HCT116 (cell line): Measurements from ENCODE around the gene CBFA2T3.
"Not testable (repeated sequence)": the region's sequence is repeated elsewhere in the genome, so short reads cannot be mapped to it uniquely, and the experiment has no call there.

Experiments used
- CEBPB ChIP-seq: IDR thresholded peaks from 2 replicates; pipeline ENCODE4 v1.6.1; 2012; ENCODE audit warnings: low read depth
- EZH2 ChIP-seq: fragments of 200-600 bp; sonication (generic); IDR thresholded peaks from 2 replicates; pipeline ENCODE4 v1.6.1; 2017; ENCODE audit warnings: antibody characterized with exemption, mixed run types
- POLR2A ChIP-seq: IDR thresholded peaks from 2 replicates; pipeline ENCODE4 v1.7.0; 2011; ENCODE audit warnings: borderline replicate concordance; ENCODE audit not compliant: insufficient read depth, insufficient read length; ENCODE audit errors: extremely low read depth
- POLR2AphosphoS5 ChIP-seq: IDR thresholded peaks from 2 replicates; pipeline ENCODE4 v1.6.1; 2011; ENCODE audit warnings: mild to moderate bottlenecking, low read depth, low read length, moderate library complexity
- SIN3A ChIP-seq: IDR thresholded peaks from 2 replicates; pipeline ENCODE4 v1.6.1; 2012; ENCODE audit warnings: low read depth
- SRF ChIP-seq: IDR thresholded peaks from 2 replicates; pipeline ENCODE4 v1.6.1; 2012; ENCODE audit warnings: low read depth
- TCF7L2 ChIP-seq: IDR thresholded peaks from 2 replicates; pipeline ENCODE4 v1.7.0; 2011; ENCODE audit warnings: borderline replicate concordance, inconsistent platforms; ENCODE audit not compliant: insufficient read depth, insufficient read length; ENCODE audit errors: extremely low read depth
- YY1 ChIP-seq: IDR thresholded peaks from 2 replicates; pipeline ENCODE4 v1.6.1; 2011; ENCODE audit warnings: low read length, low read depth, moderate library complexity, mild to moderate bottlenecking; ENCODE audit not compliant: insufficient replicate concordance; ENCODE audit errors: extremely low read depth
- TF ChIP-seq, protein P1 (sequence below): IDR thresholded peaks from 2 replicates; pipeline ENCODE4 v1.6.1; 2012
- TF ChIP-seq, protein P2 (sequence below), 3 experiments: fragments of 200-600 bp in 1 of 3; sonication (generic) in 1 of 3; IDR thresholded peaks in 2 of 3; conservative IDR thresholded peaks in 1 of 3; 2 replicates each; pipeline ENCODE4 v1.5.1; 2012 to 2017; ENCODE audit warnings: low read depth in 2 of 3, low read length in 2 of 3, antibody characterized with exemption in 1 of 3, borderline replicate concordance in 1 of 3, control low read depth in 1 of 3, mild to moderate bottlenecking in 1 of 3, mixed read lengths in 1 of 3, mixed run types in 1 of 3, moderate library complexity in 1 of 3; ENCODE audit not compliant: insufficient read depth in 1 of 3
- TF ChIP-seq, protein P3 (sequence below): IDR thresholded peaks from 2 replicates; pipeline ENCODE4 v1.6.1; 2012

DNA sequence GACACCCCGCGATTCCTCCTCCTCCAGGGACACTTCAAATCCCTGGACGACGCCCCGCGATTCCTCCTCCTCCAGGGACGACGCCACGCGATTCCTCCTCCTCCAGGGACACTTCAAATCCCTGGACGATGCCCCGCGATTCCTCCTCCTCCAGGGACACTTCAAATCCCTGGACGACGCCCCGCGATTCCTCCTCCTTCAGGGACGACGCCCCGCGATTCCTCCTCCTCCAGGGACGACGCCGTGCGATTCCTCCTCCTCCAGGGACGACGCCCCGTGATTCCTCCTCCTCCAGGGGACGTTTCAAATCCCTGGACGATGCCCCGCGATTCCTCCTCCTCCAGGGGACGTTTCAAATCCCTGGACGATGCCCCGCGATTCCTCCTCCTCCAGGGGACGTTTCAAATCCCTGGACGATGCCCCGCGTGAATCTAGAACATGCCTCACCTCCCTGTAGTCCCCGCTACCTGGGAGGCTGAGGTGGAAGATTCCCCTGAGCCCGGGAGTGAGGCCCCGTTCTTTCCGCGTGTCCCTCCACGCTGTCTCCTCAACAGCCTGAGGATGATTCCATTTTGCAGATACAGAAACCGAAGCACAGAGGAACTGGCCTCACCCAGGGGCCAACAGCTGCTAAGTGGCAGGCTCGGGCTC, 87.2 kb downstream of the CBFA2T3 start:
- TF ChIP-seq EZH2, POLR2A, CEBPB, SIN3A, SRF, POLR2AphosphoS5, YY1, TCF7L2: not testable (repeated sequence)
- TF ChIP-seq, protein P1, sequence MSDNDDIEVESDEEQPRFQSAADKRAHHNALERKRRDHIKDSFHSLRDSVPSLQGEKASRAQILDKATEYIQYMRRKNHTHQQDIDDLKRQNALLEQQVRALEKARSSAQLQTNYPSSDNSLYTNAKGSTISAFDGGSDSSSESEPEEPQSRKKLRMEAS: not testable (repeated sequence)
- TF ChIP-seq, protein P2, sequence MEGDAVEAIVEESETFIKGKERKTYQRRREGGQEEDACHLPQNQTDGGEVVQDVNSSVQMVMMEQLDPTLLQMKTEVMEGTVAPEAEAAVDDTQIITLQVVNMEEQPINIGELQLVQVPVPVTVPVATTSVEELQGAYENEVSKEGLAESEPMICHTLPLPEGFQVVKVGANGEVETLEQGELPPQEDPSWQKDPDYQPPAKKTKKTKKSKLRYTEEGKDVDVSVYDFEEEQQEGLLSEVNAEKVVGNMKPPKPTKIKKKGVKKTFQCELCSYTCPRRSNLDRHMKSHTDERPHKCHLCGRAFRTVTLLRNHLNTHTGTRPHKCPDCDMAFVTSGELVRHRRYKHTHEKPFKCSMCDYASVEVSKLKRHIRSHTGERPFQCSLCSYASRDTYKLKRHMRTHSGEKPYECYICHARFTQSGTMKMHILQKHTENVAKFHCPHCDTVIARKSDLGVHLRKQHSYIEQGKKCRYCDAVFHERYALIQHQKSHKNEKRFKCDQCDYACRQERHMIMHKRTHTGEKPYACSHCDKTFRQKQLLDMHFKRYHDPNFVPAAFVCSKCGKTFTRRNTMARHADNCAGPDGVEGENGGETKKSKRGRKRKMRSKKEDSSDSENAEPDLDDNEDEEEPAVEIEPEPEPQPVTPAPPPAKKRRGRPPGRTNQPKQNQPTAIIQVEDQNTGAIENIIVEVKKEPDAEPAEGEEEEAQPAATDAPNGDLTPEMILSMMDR (IDR thresholded peaks at IDR 0.05 in 2 of 3, conservative IDR thresholded peaks at IDR 0.05 in 1 of 3; ENCODE audit: borderline replicate concordance in 1 of 3, insufficient read depth in 1 of 3, low read depth in 2 of 3, low read length in 2 of 3): not testable (repeated sequence)
- TF ChIP-seq, protein P3, sequence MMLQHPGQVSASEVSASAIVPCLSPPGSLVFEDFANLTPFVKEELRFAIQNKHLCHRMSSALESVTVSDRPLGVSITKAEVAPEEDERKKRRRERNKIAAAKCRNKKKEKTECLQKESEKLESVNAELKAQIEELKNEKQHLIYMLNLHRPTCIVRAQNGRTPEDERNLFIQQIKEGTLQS: not testable (repeated sequence)
